Bone marrow (tissue), 2 donors: ENCODE results near the gene GTSE1.

Source experiments
- DNase-seq, 2 donors: peaks; one replicate each; lab custom pipeline; 2025; lab: John Stamatoyannopoulos, UW

GTSE1 gene

GRCh38 chr22:46352276-46352675 lies 55.6 kb downstream of the GTSE1 start:
- no peak for DNase-seq

- DNase-seq: no peak
These were observed 56.2 kb downstream of the GTSE1 start for GRCh38 chr22:46352691-46353386.

GRCh38 chr22:46353483-46354105 lies 56.9 kb downstream of the GTSE1 start:
- no peak for DNase-seq

GRCh38 chr22:46354176-46354992 lies 57.7 kb downstream of the GTSE1 start:
- no peak for DNase-seq

DNA sequence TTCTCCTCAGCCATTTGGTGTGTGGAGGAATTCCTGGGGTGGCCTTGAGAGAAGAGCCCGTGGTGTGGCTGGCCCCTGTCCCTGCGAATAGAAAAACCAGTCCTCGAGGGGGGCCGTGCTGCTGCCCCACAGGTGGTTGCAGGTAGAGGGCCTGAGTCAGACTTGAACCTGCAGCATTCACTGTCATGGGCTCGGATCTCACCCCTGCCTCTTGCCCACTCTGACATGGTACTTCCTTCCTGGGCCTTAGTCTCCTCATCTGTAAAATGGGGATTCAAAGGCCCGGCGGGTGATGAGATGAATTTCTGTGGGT lies 58.3 kb downstream of the GTSE1 start:
- DNase-seq: no peak

DNA sequence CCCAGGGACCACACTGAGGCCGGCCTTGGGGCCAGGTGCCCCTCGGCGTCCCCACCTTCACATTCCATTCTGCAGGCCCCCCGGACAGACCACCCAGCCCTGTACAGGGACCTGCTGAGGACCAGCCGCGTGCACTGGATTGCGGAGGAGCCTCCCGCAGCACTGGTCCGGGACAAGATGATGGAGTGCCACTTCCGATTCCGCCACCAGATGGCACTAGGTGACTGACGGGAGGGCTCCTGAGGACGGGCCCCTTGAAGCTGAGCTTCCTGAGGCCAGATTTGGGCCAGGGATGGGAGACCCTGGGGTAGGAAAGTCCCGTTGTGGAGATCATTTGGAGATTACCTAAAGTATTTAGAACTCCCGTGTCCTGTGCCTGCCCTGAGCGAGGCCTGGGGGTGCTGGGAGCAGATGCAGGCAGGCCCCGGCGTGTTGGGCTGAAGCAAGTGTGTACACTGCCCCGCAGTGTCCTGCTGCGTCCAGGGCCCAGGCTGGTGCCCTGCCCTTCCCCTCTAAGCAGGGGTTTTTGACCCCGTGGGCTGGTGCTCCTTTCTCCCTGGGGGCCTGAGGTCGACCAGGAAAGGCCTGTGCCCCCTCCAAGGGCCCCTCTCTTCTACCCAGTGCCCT lies 58.8 kb downstream of the GTSE1 start:
- DNase-seq: peak; percentile 20

DNA sequence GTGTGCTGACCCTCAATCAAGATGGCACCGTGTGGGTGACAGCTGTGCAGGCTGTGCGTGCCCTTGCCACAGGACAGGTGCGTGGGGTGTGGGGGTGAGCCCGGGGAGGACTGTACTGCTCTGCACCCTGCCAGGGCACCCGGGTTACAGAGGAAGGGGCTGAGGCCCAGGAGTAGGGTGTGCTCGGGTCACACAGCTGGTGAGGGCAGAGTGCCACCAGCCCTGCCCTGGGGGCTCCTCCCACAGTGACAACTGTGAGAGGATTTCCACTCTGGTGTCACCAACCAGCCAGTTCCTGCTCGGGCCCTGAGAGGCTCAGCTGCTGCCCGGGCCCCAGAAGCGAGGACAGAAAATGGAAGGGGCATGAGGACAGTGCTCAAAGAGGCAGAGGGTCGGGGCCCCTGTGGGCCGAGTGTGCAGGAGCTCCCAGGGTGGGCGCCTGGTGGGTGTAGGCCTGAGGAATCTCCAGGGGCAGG lies 59.4 kb downstream of the GTSE1 start:
- DNase-seq: no peak

DNA sequence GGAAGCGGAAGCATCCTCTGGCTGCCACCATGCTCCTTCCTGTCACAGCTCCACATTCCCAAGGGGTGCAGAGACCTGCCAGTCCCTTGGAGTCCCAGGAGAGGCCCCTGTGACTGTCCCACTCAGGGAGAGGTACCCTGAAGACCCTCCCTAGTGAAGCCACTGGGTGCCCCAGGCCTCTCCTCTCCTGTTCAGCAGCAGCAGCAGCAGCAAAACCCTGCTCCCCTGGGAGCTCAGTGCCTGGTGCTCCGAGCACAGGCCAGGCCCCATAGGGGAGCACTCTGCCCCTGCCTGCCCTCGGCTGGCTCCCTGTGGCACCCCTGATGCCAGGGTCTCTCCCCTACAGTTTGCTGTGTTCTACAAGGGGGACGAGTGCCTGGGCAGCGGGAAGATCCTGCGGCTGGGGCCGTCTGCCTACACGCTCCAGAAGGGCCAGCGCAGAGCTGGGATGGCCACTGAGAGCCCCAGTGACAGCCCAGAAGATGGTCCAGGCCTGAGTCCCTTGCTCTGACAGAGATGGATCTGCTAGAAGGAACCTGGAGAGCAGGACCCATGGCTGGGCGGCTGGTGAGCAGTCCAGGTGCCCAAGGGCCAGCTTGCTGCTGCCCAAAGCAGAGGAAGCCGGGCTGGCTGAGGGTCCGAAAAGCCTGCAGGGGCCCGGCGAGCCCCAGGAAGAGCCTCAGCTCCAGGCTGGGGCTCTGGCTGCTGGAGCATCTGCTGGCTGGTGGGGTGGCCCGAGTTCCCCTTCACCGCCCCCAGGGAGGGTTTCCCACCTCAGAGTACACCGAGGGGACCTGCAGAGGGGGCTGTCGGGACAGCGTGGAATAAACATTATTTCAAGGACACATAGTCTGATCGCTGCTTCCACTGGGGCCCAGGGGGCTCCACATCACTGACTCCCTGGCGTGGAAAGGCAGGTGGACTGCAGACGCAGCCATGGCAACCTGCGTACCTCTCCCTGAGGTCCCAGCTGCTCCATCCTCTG lies 60.1 kb downstream of the GTSE1 start:
- no peak for DNase-seq

DNA sequence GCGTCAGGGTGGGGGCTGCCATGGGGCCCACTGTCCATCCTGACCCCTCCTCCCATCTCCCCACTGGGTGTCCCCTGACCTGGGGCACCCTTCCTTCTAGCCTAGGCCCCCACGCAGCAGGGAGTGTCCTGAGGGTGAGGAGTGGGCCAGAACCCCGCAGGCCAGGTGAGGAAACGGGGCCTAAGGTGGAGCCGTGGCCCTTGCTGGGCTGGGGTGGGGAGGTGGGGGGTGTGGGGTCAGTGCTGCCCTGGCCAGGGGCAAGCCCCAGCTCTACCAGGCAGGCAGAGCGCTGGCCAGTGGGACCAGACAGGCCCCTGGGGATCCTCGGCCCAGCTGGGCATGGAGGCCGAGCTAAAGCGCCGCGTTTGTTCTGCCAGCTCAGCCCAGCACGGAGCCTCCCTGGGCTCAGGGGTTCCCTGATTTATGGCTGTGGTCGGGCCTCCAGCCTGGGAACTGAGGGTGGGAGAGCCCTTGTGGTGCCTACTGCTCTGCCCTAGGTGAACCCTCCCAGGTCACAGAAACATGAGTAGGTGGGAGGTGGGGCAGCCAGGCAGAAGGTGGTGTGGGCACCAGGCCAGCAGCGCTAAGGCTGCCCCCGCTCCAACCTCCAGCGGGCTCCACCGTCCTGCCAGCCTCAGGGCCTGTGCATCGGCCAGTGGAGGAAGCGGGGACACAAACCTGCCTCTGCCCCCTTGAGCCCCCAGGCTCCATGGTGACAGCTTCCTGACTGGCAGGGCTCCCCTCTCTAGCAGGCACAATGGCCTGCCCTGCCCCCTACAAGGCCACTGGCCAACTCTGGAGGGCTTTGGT lies 61.2 kb downstream of the GTSE1 start:
- DNase-seq: no peak

DNA sequence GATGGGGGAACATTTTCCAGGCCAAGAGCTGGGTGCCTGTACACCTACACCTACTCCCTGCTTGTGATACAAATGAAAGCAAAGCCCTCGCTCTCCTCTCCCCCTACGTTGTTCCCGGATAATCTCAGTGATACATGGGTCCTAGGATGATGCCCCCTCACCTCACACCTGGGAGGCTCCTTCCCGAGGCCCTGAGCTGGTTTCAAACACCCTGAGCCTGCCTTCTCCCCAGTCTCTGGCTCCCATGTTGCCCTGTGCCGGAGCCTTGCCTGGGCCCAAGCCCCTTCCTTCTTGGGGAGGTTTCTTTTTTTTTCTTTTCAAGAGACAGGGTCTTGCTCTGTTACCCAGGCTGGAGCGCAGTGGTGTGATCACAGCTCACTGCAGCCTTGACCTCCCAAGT lies 62.1 kb downstream of the GTSE1 start:
- no peak for DNase-seq

DNA sequence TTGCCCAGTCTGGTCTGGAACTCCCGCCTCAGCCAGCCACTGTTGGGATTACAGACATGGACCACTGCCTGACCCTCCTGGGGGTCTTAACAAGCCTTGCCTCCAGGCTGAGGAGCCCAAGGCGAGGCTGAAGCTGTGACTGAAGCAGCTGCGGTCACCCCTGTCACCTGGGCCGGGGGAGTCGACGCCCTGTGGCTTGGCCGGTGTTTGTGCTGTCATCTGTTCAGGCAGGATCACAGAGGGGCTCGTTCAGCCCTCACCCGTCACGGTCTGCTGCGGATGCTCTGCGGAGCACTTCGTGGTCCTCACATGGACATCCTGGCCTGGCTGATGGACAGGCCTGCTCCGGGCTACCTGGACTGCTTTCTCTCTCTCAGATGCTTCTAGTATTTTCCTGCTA lies 62.7 kb downstream of the GTSE1 start:
- no peak for DNase-seq

- no peak for DNase-seq
These were observed 63.4 kb downstream of the GTSE1 start for GRCh38 chr22:46360097-46360496.

DNA sequence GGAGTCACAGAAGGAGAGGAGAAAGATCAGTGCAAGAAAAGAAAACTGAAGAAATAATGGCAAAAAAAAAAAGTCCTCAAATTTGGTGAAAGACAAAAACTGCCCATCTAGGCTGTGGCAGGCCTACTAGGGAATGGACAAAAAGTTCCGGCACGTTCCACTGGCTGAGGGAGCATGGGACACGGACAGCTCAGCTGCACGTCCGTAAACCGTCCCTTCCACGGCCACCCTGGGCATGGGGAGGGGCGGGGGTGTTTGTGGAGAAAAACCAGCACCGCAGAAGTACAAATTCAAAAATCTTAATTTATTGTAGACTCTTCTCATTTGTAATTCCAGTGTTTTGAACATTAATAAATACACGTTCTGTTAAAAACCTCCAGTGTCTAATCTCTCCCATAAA lies 64.2 kb downstream of the GTSE1 start:
- no peak for DNase-seq

DNA sequence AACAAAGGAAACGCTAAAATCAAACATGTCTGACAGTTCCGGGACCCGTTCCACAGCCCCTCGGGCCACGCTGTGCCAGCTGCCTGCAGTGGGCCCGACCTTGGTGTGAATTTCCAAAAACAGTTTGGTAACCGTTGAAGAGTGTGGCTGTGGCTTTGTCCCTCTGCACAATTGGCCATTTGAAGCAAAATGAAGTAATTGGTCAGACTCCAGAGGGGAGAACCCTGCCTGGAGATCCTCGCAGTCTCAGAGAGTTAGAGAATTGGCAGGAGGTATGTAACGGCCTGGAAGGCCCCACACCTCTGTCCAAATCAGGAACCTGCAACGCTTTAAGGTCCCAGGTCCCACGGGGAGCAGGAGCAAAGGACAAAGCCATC lies 65.1 kb downstream of the GTSE1 start:
- no peak for DNase-seq

GRCh38 chr22:46362203-46362933 lies 65.7 kb downstream of the GTSE1 start:
- DNase-seq: no peak

GRCh38 chr22:46362934-46363515 lies 66.4 kb downstream of the GTSE1 start:
- no peak for DNase-seq

DNA sequence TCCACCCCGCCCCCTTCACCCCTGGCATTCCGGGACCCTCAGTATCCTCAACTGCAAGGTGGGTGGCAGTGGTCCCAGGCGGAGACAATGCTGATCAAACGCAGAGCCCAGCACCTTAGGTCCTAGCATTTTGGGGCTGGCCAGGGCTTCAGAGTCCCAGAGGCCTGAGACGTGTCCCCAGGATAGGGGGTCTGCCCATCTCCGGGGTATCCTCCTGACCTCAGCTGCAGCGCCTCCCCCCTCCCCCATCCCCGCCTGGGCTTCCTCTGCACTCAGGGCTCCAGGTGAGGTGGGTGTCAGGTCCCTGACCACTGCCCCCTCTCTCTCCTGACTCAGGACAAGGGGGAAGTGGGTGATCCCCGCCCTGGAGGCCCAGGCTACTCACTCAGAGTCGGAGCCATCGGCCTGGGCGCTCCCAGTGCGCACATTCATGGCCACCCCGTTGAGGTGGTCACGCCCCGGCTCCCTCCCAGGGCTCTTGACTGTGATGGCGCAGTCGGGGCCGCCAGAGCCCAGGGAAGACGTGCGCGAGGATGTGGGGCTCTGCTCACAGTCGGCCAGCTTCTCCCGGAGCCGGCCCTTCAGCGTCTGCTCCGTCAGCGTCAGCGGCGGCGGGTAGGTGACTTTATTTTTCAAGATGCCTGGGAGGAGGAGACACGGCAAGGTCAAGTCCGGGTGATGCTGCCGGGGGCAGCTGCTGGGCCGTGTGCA lies 67.1 kb downstream of the GTSE1 start:
- no peak for DNase-seq

DNA sequence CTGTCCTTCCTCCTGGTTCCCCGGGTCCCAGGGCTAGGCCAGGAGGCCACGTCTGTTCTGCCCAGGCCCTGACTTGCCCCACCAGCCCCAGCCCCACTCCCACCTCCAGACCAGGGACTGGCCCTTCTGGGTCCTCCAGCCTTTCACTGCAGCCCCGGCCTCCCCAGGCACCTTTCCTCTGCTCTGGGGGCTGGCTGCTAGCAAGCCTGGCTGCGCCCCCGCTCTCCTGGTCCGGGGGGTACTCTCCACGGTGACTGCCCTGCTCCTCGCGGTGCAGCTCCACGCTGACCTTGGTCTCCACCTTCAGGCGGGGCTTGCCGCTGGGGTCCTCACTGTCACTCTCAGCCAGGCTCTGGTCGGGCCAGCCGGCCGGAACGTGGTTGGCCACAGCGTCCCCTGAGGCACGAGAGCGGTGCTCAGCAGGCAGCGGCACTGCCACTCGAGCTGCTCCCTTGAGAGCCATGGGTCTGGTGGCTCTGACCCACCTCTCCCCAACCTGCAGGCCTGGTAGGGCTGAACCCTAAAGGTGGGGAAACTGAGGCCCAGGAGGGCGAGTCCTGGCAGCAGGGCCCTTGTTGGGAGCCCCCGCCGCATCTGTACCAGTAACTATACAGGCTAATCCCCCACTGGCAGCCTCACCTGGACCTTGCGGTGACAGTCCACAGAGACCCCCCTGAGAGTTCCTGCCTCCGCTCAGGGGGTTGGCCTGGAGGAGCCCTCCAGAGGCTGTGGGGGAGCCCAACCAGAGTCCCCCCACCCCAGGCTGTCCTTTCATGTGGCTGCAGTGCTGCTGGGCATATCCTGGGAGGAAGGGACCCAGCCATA lies 67.9 kb downstream of the GTSE1 start:
- DNase-seq: no peak
